ENCODE results near the gene CUL3.
A peak's percentile ranks its signal among the peaks of the same experiment; 100 is the strongest.

CUL3 gene

GRCh38 chr2:224466304-224466895 is 118.8 kb downstream of the CUL3 start:
- DNase-seq = no peak

- DNase-seq = no peak
Observed at GRCh38 chr2:224461391-224461790, 123.8 kb downstream of the CUL3 start.

- no peak for DNase-seq
Observed at GRCh38 chr2:224457408-224458096, 127.6 kb downstream of the CUL3 start.

DNA sequence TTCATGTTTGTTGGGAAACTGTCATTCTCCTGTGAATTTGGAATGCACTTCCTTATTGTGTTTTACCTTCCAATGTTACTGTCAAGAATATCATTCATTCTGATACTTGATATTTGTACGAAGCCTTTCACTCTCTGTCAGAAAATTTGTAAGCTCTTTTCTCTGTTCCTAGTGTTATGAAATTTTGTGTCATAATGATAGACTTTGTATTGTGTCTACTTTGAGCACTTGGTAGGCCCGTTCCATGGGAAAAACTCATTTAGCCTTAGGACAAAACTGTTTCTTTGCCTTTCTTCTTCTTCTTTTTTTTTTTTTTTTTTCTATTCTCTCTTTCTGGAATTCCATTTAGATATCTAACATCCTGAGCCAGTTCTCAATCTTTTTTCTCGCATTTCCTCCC is 131.3 kb downstream of the CUL3 start:
- no peak for DNase-seq

DNA sequence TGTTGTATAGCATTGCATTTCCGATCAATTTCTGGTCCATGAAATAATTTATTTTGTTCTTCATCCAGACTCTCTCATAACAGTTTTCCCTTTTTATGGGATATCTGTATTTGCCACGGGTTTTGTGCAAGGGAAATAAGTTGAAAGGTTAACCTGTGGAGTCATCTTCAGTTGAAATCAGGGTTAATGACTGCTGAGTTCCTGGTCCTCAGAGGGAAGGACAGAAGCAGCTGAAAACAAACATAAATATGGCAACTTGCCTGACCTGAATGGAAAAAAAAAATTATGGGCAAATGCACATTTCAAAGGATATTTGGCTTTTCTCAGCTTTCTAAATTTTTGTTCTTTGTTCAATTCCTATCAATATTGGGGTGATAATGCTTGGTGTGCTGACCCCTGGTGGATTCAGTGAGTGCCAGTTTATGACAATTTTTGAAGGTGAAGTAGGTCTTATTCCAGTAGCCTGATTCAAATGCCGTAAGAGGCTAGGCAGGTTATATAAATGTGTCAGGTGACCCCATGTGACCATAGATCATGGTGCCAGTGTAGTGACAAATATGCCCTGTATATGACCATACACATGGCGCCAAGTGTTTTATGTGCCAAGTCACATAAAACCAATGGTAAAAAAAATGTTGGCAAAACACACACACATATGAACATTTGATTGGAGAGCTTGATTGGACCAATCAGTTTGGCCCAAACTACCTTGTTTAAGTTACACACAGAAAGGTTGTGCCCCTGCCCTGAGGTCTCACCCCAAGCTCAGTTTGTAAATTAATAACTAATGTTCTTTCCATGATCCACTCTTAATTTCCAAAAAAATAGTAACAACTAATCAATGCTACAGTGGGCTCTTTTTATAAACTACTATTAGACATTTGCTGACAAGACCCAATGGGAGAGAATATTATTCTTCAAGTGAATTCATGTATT is 135.7 kb downstream of the CUL3 start:
- no peak for DNase-seq

GRCh38 chr2:224448236-224448635 is 136.9 kb downstream of the CUL3 start:
- DNase-seq = no peak

DNA sequence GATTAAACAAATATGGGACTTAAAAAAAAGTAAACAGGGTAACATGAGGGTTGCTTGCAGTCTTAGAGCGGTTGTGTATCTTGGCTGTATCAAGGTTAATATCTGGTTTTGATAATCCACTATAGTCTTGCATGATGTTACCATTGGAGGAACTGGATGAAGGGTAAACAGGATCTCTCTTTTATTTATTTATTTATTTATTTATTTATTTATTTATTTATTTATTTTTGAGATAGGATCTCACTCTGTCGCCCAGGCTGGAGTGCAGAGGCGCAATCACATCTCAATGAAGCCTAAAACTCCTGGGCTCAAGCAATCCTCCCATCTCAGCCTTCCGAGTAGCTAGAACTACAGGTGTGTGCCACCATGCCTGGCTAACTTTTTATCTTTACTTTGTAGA is 140.4 kb downstream of the CUL3 start:
- no peak for DNase-seq

DNA sequence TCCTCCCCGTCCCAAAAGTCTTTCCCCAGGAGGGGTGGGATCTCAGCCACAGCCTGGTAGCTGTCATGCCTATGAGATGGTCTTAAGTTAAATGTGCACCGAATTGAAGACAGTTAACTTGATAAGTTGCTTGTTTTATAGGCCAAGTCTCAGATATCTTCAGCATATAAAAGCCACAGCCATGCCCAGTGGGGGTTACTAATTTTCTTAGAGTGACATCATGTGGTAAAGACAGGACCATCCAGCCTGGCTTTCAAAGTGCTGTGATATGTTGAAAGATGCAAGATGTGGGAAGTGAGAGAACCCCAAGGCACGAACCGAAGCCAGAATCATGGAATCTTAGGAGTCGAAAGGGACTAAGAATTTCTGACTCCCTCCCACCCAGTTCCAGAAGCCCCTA is 141.1 kb downstream of the CUL3 start:
- no peak for DNase-seq

DNA sequence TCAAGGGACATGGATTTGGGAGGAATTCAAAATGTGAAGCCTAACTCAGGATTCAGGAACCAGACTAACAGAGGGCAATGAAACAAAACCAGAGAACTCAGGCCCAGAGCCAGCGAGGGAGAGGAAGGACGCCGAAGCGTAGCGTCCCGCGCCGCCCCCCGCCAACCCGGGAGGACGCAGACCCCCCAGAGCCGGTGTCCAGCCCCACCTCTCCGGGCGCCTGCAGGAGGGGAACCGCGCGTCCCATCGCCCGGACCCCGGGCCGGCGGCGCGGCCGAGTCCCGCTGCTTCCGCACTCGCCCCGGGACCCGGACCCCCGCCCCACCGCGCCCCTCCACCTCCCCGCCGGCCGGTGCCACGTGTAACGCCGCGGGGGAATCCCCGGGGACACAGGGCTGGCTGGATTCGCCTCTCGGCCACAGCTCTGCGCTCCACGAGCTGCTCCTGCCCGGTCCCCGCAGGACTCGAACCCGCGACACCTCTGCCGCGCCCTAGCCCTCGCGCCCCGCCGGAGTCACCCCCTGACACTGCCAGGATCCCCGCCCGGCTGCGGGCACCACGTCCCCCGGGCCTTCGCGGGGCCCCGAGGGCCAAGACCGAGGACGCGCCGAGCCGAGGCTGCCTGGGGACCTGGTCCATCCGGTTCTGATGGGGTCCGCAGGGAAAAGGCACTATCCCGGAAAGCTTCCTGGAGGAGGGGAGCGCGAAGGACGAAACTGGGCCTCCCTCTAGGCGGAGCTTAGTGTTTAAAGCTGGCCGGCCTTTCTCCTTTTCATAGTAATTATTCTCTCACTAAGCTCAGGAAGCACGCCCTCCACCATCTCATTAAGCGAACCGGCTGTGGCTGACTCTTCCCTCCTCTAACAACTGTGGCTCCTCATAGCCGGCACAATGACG is 142.8 kb downstream of the CUL3 start:
- peak in 1 of 2 donors; percentile 29 for DNase-seq

- DNase-seq = no peak
Observed at GRCh38 chr2:224440988-224441387, 144.2 kb downstream of the CUL3 start.

- no peak for DNase-seq
Observed at GRCh38 chr2:224438726-224439125, 146.4 kb downstream of the CUL3 start.

DNA sequence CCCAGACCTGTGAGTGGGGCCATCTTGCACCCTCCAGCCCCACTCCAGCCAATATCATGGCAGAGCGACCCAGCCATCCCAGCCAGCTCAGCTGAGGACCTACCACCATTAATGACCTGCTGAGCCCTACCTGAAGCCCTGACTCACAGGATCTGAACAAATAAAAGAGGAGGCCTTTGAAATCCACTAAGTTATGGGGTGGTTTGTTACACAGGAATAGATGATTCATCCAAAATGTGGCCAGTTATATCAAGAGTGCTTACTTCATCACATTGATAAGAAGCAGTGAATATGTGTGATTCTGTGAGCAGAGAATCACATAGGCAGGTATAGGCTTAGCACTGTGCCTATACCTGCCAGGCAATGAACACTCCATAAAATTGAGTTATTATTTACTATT is 148.5 kb downstream of the CUL3 start:
- no peak for DNase-seq

DNA sequence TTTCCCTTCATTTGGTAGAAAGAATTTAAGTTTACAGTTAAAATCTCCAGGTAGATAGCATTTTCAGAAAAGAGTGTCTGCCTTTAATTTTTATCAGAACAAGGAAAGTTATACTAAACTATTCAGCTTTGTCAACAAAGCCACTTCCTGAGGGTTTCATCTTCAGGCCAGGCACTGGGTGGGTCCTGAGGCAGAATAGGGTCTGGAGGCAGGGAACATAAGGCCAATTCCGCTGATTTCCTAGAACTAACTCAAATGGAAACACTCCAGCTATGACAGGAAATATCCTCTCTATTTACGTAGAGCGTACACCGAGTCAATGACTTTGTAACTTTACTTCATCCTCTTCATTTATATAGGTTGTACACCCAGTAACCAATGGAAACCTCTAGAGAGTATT is 150.5 kb downstream of the CUL3 start:
- no peak for DNase-seq

DNA sequence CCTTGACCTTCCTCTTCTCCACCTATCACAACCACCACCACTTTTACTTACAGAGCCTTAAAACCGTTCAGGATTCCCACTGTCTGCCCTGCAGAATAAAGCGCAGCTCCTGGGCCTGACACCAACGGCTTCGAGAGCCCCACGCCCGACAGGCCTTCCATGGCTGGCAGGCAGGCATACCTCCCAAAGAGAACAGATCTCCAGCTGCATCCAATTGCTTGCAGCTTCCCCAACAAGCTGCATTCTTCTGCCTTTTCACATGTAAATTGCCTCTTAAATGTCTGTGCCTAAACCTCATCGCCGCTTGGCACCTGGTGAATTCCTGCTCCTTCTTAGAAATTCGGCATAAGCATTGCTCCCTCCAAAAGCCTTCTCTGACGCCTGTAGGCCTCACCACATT is 151.7 kb downstream of the CUL3 start:
- no peak for DNase-seq

DNA sequence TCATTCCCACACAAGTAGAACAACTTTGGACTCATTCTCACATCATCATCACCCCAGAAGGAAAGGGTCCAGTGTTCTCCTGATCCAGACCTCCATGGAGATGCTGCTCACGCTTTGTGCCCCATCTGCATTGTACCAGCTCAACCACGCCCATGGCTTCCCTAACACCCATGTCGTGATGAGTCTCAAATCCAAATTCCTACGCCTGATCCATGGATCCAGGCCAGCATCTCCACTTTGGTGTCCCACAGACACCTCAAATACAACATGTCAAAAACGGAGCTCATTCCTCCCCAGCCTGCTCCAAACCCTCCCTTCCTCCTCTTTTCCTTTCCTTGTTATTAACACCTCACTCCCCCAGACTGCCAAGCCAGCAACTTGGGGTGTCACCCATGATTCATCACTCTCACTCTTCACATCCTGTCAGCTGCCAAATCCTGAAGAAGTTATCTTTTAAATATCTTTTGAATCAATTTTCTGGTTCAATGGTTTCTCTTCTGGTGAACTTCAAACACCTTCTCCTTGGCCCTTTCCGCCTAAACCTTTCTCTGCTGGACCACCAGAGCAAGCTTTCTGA is 153.1 kb downstream of the CUL3 start:
- no peak for DNase-seq

GRCh38 chr2:224429441-224429810 is 155.7 kb downstream of the CUL3 start:
- no peak for DNase-seq

DNA sequence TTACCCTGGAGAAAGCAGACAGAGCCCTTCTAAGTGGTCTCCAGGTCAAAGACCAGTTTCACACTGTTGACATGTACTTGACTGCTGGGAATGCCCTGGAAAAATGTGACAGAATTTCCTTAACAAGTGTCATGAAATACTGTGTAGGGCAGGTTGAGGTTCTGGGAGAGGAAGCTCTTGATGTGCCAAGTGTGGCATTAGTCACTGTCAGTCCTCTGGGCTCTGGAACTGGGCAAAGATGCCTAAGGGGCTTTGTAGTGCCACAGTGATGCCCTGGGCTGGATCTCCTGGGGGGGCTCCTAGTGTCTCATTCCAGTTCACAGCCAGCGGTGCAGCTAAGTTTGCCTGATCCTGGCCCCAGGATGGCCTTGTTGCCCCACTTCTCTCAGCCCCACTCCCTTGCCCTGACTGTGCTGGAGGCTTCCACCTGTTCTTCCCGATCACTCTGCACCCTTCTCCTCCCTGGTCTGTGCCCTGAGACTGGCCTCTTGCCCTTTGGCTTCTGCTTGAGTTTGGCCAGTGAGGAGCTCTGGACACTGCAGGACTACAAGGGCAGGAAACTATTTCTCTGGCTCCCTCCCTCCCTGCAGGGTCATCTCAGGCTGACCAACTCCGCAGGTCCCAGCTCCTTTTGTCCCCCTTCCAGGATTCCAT is 156.2 kb downstream of the CUL3 start:
- DNase-seq = no peak

DNA sequence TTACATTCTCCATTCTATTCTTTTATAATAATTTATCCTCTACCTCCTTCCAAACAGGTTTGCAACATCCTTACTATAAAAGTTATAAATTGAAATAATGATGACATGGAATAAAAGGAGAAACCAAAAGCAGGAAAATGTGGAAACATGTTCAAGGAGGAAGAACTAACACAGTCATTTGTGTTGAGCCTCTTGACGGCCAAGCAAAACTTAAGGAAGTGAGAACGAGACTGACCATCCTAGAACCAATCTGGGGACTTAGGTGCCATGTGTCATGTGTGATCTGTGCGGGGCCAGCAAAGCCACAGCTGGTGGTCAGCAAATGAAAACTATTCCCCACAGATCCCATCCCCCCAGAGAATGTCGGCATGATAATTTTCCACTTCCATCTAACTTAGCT is 157.7 kb downstream of the CUL3 start:
- no peak for DNase-seq

GRCh38 chr2:224426656-224427055 is 158.5 kb downstream of the CUL3 start:
- no peak for DNase-seq

- DNase-seq = no peak
Observed at GRCh38 chr2:224421065-224421464, 164.1 kb downstream of the CUL3 start.
